ENCODE measurements around the gene FKBP15. TPM values are rescaled to one million over a fixed set of nuclear protein-coding genes. Genes with fewer than 3 reads are reported as not detected.
"Not testable (repeated sequence)": the region's sequence is repeated elsewhere in the genome, so short reads cannot be mapped to it uniquely, and the experiment has no call there.

Gene FKBP15
- total RNA-seq, 1 experiment from 2014 or later: 33.5 TPM

- DNase-seq: peak; percentile 72 to 93
- Histone ChIP-seq H3K9me2 (ENCODE audit: insufficient read depth) (no peaks in the 10 kb centered on the region), H2AFZ (peak within 1 kb of the TSS; percentile 99), H3K27me3 (ENCODE audit: insufficient read depth, low read depth) (no peaks in the 10 kb centered on the region), H3K79me2 (ENCODE audit: low read depth) (no peaks in the 10 kb centered on the region), H3K9me3 (ENCODE audit: insufficient read depth, low read depth) (no peaks in the 10 kb centered on the region), H4K20me1 (ENCODE audit: insufficient read depth) (no peaks in the 10 kb centered on the region), H3K4me1 (replicated peaks; ENCODE audit: insufficient read depth) (peaks cover 31% of the 10 kb centered on the region), H3K27ac (no peak within 1 kb of the TSS), H3F3A (ENCODE audit: insufficient read depth, low read depth) (peaks cover 9% of the 10 kb centered on the region), H3K36me3 (ENCODE audit: low read depth) (no peaks in the 10 kb centered on the region), H3K4me2 (peak within 1 kb of the TSS; percentile 88), H3K4me3 (peak within 1 kb of the TSS; percentile 77)
- no TSS peak for BruUV-seq (replicated peaks)
- intact Hi-C loops (cut with micrococcal nuclease; ENCODE audit: unreplicated experiment): loop anchor here (5.0 to 10.0 kb wide), 2 partner anchors 124 to 191 kb away; partner anchors contain the start of genes CDC26, PRPF4 and WDR31
- CTCF ChIA-PET: interaction anchor here (0.6 to 0.8 kb wide), 3 partner anchors 13 to 146 kb away, joined by 3 to 4 read pairs (median 3); no protein-coding TSS in a partner anchor
- POLR2A ChIA-PET (ENCODE audit: unreplicated experiment): interaction anchor here (0.5 to 1.0 kb wide), 10 partner anchors 27 to 830 kb away, joined by 3 to 11 read pairs (median 5); partner anchors contain the start of genes CDC26, FKBP15, PRPF4 and SLC31A1
- TF ChIP-seq CTCF (conservative IDR thresholded peaks at IDR 0.05) (no peak; the same call in 1 of the 2 replicates), EZH2 (IDR thresholded peaks at IDR 0.05; ENCODE audit: low read depth) (no peak)
These were observed 70.1 kb downstream of the FKBP15 start, which contains the start of gene SLC31A2 for GRCh38 chr9:113150670-113151611. Gene SLC31A2 (plus strand): TSS chr9:113151007. CDS start chr9:113151075, 68 bp downstream.

- H3F3A ChIP-seq (ENCODE audit: insufficient read depth, low read depth); H4K20me1 ChIP-seq (ENCODE audit: insufficient read depth); CTCF ChIA-PET; H3K4me3 ChIP-seq; intact Hi-C loops (cut with micrococcal nuclease; ENCODE audit: unreplicated experiment); H3K79me2 ChIP-seq (ENCODE audit: low read depth); H3K9me2 ChIP-seq (ENCODE audit: insufficient read depth); BruUV-seq (replicated peaks); H3K4me2 ChIP-seq; DNase-seq; H3K36me3 ChIP-seq (ENCODE audit: low read depth); H3K27me3 ChIP-seq (ENCODE audit: insufficient read depth, low read depth); H3K9me3 ChIP-seq (ENCODE audit: insufficient read depth, low read depth); H3K27ac ChIP-seq; H2AFZ ChIP-seq: not testable (repeated sequence)
- POLR2A ChIA-PET (ENCODE audit: unreplicated experiment): interaction anchor here (0.5 kb wide), 1 partner anchor 663 kb away, joined by 5 read pairs; the partner anchor contains the start of gene KIAA1958
- peaks cover 31% of the 10 kb centered on the region for H3K4me1 ChIP-seq (replicated peaks; ENCODE audit: insufficient read depth)
These were observed 71.5 kb downstream of the FKBP15 start for GRCh38 chr9:113149561-113149960.

GRCh38 chr9:113148781-113149510 is 72.1 kb downstream of the FKBP15 start:
- no peak overlapping the region for H3K4me3 ChIP-seq
- no peaks in the 10 kb centered on the region for H4K20me1 ChIP-seq (ENCODE audit: insufficient read depth)
- no peaks in the 10 kb centered on the region for H3K36me3 ChIP-seq (ENCODE audit: low read depth)
- ChIA-PET POLR2A (ENCODE audit: unreplicated experiment) (no interaction called here), CTCF (no interaction called here)
- no peaks in the 10 kb centered on the region for H3K9me2 ChIP-seq (ENCODE audit: insufficient read depth)
- no peak overlapping the region for H3K27ac ChIP-seq
- no peak for DNase-seq
- no TSS peak for BruUV-seq (replicated peaks)
- no peaks in the 10 kb centered on the region for H3K79me2 ChIP-seq (ENCODE audit: low read depth)
- H3K27me3 ChIP-seq (ENCODE audit: insufficient read depth, low read depth): no peaks in the 10 kb centered on the region
- no peak overlapping the region for H3K4me2 ChIP-seq
- peaks cover 31% of the 10 kb centered on the region for H3K4me1 ChIP-seq (replicated peaks; ENCODE audit: insufficient read depth)
- no peak for TF ChIP-seq CTCF (conservative IDR thresholded peaks at IDR 0.05)
- no peak for TF ChIP-seq EZH2 (IDR thresholded peaks at IDR 0.05; ENCODE audit: low read depth)
- H3F3A ChIP-seq (ENCODE audit: insufficient read depth, low read depth): peaks cover 9% of the 10 kb centered on the region
- no peak overlapping the region for H2AFZ ChIP-seq
- H3K9me3 ChIP-seq (ENCODE audit: insufficient read depth, low read depth): no peaks in the 10 kb centered on the region
- intact Hi-C loops (cut with micrococcal nuclease; ENCODE audit: unreplicated experiment): no loop called here
